Activated naive CD8-positive, alpha-beta T cell treated with anti-CD3 and anti-CD28 coated beads, Interleukin-2, amount 10 ng/mL, durations not matched to agents 7 days and 5 days (primary cell): Measurements from ENCODE around the gene AKAP8. TPM values are rescaled to one million over a fixed set of nuclear protein-coding genes. Genes with fewer than 3 reads are reported as not detected.
A peak's percentile ranks its signal among the peaks of the same experiment; 100 is the strongest.

Experiments used
- ATAC-seq: fragments of 150-1000 bp; cut with Tn5 transposase; one replicate; pipeline ENCODE4 v1.10.0; 2021; ENCODE audit warnings: low read depth, moderate library complexity
- POLR2A ChIA-PET: fragments of 350-600 bp; sonication (Branson Sonifier 250); formaldehyde crosslinking; loops from one replicate; lab custom pipeline; 2021; ENCODE audit warnings: antibody characterized with exemption; lab: Charles Lee
- DNase-seq: peaks from one replicate; pipeline ENCODE4 v3.0.0; 2021
- H3K27ac Mint-ChIP-seq: one replicate; pipeline ENCODE4 v1.8.0; 2022; ENCODE audit warnings: mild to moderate bottlenecking, mixed read lengths
- H3K27me3 Mint-ChIP-seq: one replicate; pipeline ENCODE4 v1.8.0; 2022; ENCODE audit warnings: mild to moderate bottlenecking, moderate library complexity, mixed read lengths
- H3K36me3 Mint-ChIP-seq: one replicate; pipeline ENCODE4 v1.8.0; 2021; ENCODE audit warnings: mild to moderate bottlenecking, mixed read lengths
- H3K4me1 Mint-ChIP-seq: one replicate; pipeline ENCODE4 v1.8.0; 2021; ENCODE audit warnings: mixed read lengths
- H3K4me3 Mint-ChIP-seq: one replicate; pipeline ENCODE4 v1.8.0; 2022; ENCODE audit warnings: mild to moderate bottlenecking, moderate library complexity, mixed read lengths
- H3K9me3 Mint-ChIP-seq: one replicate; pipeline ENCODE4 v1.8.0; 2021; ENCODE audit warnings: mixed read lengths
- total RNA-seq, 2 experiments: library from RNA; stranded (reverse); gene quantifications; one replicate each; pipeline ENCODE4 v1.2.3, GENCODE V29; 2021

The AKAP8 gene
- total RNA-seq, 2 experiments from 2014 or later, result 57.4 to 59.1 TPM

DNA sequence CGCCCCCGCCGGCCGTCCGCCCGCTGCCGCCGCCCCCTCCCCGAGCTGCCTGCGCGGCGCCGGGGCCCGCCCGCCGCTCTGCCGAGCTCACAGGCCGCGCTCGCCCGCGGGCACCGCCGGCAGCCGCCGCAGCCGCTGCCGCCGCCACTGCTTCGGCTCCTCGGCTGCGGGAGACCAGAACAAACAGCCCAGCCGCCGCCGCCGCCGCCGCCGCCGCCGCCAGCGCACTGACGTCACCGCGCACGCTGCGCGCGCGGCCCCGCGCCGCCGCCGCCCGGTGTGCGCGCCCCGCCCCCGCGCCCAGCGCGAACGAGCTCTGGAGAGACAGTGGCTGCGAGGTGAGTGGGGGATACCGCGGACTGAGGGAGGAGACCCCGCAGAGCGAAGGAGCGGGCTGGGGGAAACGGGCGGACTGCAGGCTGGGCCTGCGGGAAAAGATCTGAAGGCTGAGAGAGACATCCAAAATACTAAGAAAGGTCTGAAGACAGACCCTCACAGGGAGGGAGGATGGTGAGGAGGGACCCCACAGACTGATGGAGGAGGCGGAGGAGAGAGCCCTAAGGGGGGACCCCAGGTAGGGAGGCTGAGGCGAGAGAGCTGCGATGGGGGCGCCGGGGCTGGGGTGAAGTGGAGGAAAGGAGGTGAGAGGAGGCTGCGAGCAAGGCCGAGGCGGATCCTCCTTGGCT, 47.1 kb downstream of the AKAP8 start, which contains the start of gene BRD4:
TSS of gene BRD4 (minus strand) at position 229 of the 686 bp plus-strand sequence. CDS start 59,440 bp downstream, outside the sequence.
- H3K36me3 Mint-ChIP-seq, result peaks cover 18% of the 10 kb centered on the region
- peak within 1 kb of the TSS; percentile 95 for H3K27ac Mint-ChIP-seq
- peak; percentile 92 for DNase-seq
- no peaks in the 10 kb centered on the region for H3K27me3 Mint-ChIP-seq
- ATAC-seq, result peak; percentile 61
- H3K9me3 Mint-ChIP-seq, result no peaks in the 10 kb centered on the region
- POLR2A ChIA-PET, result interaction anchor here (0.6 to 3.0 kb wide), 12 partner anchors 14 to 814 kb away, joined by 3 to 27 read pairs (median 4); partner anchors contain the start of genes AKAP8, AKAP8L, DNAJB1 and RASAL3
- peak within 1 kb of the TSS; percentile 94 for H3K4me3 Mint-ChIP-seq
- H3K4me1 Mint-ChIP-seq, result peaks cover 35% of the 10 kb centered on the region

DNA sequence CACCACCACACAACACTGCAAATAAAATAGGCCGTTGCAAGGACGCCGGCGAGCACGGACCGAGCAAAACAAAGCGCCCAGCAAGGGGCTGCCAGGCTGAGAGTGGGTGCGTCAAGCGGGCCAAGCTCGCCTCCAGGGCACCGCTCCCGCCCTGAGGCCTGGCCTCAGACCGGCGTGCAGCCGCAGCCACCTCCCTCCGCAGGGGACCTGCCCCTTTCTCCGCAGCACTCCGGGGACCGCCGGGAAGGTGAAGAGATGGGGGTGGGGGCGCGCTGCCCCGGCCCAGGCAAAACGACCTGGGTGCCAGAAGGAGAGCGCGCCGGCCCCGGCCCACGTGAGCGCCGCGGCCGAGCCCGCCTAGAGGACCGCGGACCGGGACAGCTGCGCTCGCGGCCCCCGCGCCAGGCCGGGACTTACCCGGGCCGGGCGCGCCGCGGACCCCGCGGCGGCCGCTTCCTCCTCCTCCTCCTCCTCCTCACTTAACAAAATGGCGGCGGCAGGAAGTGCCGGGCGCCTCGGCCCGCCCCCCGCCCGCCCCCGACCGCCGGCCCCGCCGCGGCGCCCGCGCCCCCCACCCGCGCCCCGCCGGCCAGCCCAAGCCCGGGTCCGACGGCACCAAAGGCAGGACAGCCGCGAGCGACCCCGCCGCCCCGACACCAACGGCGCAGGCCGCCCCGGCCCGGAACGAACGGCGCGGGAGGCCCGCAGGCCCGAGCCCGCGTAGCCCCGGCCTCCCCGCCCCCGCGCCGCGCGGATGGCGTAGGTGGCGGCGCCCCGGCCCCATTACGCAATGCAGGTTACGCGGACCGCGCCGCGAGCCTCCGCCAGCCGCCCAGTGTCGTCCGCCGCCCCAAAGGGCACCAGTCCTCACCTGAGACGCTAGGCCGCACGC, 47.9 kb downstream of the AKAP8 start:
- POLR2A ChIA-PET, result interaction anchor here (0.9 to 3.0 kb wide), 9 partner anchors 13 to 814 kb away, joined by 3 to 27 read pairs (median 5); partner anchors contain the start of genes AKAP8, AKAP8L and DNAJB1
- peak; percentile 80 for DNase-seq
- Mint-ChIP-seq H3K9me3 (no peaks in the 10 kb centered on the region), H3K4me1 (peaks cover 40% of the 10 kb centered on the region), H3K36me3 (peaks cover 18% of the 10 kb centered on the region), H3K27me3 (no peaks in the 10 kb centered on the region), H3K27ac (peak overlapping the region; percentile 95), H3K4me3 (peak overlapping the region; percentile 94)
- ATAC-seq, result peak; percentile 68

- ATAC-seq, result peak; percentile 6
- peak overlapping the region; percentile 94 for H3K4me3 Mint-ChIP-seq
- peaks cover 45% of the 10 kb centered on the region for H3K4me1 Mint-ChIP-seq
- no peak for DNase-seq
- no peaks in the 10 kb centered on the region for H3K27me3 Mint-ChIP-seq
- no peaks in the 10 kb centered on the region for H3K9me3 Mint-ChIP-seq
- H3K27ac Mint-ChIP-seq, result peak overlapping the region; percentile 95
- POLR2A ChIA-PET, result interaction anchor here (0.5 to 3.0 kb wide), 2 partner anchors 49 to 53 kb away, joined by 3 to 27 read pairs; partner anchors contain the start of gene AKAP8
- peaks cover 17% of the 10 kb centered on the region for H3K36me3 Mint-ChIP-seq
Measured at GRCh38 chr19:15330801-15331418, 48.7 kb downstream of the AKAP8 start.

DNA sequence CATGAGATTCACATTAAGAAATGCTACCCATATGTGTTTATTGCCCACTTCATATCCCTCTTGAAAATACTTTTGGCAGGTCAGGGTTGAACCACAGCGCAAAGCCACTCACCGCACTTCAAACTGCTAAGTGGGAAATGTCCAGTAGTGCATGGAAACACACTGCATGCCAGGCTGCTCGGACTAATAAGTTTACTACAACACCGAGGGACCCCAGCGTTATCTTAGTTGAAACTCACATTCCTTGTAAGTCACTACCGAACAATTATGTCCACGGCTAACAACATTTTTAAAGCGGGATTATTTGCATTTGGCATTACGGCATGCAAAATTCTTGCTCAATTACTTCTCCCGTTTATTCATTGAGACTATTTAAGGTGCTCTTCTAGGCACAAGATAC, 51.3 kb downstream of the AKAP8 start:
- Mint-ChIP-seq H3K36me3 (peaks cover 19% of the 10 kb centered on the region), H3K4me1 (peaks cover 57% of the 10 kb centered on the region), H3K27ac (no peak overlapping the region), H3K4me3 (no peak overlapping the region), H3K9me3 (no peaks in the 10 kb centered on the region), H3K27me3 (no peaks in the 10 kb centered on the region)
- ATAC-seq (no peak), DNase-seq (no peak)
- POLR2A ChIA-PET, result no interaction called here

DNA sequence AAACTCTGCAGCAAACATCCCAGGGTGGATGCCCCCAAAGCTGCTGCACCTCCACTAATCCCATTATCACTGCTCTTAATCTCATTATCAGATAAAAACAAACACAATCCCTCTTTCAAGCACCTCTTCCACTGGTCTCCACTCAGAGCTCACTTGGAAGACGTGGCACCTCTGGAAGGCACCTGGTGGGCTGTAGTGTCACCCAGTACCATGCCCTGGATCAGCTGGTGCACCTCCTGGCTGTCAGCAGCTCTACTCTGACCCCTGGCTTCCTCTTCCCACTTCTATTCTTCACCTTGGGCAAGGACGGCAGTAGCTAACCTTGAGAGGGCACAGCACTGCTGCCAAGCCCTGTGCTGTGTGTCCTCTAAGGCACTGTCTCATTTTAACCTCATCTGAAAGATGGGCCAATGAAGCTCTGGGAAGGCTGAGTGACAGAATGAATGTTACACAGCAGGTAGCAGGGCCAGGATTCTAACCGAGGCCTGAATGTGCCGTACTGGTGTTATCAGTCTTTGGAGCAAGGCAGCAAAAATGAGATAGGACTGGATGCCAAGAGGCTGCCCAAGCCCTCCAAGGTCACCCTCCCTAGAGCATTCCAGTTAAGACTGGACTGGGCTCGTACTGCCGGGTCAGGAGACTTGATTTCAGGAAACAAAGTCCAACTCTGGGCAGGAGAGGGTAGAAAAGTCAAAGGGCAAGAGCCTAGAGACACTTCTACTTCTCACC, 54.6 kb downstream of the AKAP8 start:
- POLR2A ChIA-PET, result no interaction called here
- no peak overlapping the region for H3K4me3 Mint-ChIP-seq

GRCh38 chr19:15323496-15324235, 55.9 kb downstream of the AKAP8 start:
- Mint-ChIP-seq H3K4me3 (no peak overlapping the region), H3K36me3 (peaks cover 11% of the 10 kb centered on the region), H3K27me3 (no peaks in the 10 kb centered on the region), H3K4me1 (peaks cover 53% of the 10 kb centered on the region), H3K9me3 (no peaks in the 10 kb centered on the region), H3K27ac (peak overlapping the region; percentile 55)
- no peak for ATAC-seq
- no peak for DNase-seq
- POLR2A ChIA-PET, result no interaction called here

More for the DNA sequence above, 54.6 kb downstream of the AKAP8 start:
- no peaks in the 10 kb centered on the region for H3K27me3 Mint-ChIP-seq
- peaks cover 56% of the 10 kb centered on the region for H3K4me1 Mint-ChIP-seq
- DNase-seq, result no peak
- no peak for ATAC-seq
- H3K9me3 Mint-ChIP-seq, result no peaks in the 10 kb centered on the region
- no peak overlapping the region for H3K27ac Mint-ChIP-seq
- peaks cover 17% of the 10 kb centered on the region for H3K36me3 Mint-ChIP-seq

DNA sequence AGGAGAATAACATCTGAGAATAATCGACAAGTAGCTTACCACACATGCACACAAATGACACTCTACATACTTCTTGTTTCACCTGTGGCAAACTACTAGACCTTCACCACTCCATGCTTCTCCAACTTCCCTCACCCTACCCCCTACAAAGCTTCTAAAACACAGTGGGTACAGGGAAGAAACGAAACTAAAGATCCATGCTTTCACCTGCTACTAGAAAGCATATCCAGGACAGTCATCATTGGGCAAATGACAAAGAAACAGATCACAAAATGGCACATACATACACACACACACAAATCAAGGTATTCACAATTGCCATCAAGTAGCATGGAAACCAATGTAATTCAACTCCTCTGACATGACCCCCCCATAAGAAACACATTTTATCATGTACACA, 57.8 kb downstream of the AKAP8 start:
- Mint-ChIP-seq H3K4me3 (no peak overlapping the region), H3K9me3 (no peaks in the 10 kb centered on the region), H3K4me1 (peaks cover 58% of the 10 kb centered on the region), H3K36me3 (peaks cover 11% of the 10 kb centered on the region), H3K27ac (no peak overlapping the region), H3K27me3 (no peaks in the 10 kb centered on the region)
- POLR2A ChIA-PET, result no interaction called here
- DNase-seq, result no peak
- ATAC-seq, result no peak

DNA sequence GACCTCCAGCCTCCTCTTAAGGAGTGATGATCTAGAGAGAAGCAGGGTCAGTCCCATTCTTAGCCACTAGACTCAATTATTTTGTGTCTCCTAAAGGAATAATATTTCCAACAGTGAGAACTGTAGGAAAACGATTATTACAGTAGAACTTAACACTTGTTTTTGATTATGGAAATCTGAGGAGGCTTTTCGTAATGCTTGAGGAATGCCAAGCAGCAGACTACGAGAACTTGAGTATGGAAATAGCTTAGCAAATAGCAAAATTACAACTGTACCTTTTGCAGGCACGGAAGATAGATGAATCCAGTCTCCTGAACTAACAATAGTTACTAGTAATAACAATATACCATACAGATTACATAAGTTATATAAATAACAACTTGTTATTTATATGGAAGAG, 59.5 kb downstream of the AKAP8 start:
- H3K9me3 Mint-ChIP-seq, result no peaks in the 10 kb centered on the region
- POLR2A ChIA-PET, result interaction anchor here (0.6 kb wide), 1 partner anchor 1071 kb away, joined by 3 read pairs; no protein-coding TSS in a partner anchor

GRCh38 chr19:15318241-15318691, 61.3 kb downstream of the AKAP8 start:
- Mint-ChIP-seq H3K27ac (peak overlapping the region; percentile 27), H3K36me3 (peaks cover 9% of the 10 kb centered on the region), H3K9me3 (no peaks in the 10 kb centered on the region), H3K27me3 (no peaks in the 10 kb centered on the region), H3K4me1 (peaks cover 47% of the 10 kb centered on the region), H3K4me3 (no peak overlapping the region)
- POLR2A ChIA-PET, result interaction anchor here (0.5 to 2.5 kb wide), 2 partner anchors 14 to 286 kb away, joined by 3 to 7 read pairs; partner anchors contain the start of gene BRD4
- peak; percentile 38 for ATAC-seq
- DNase-seq, result no peak

More for the DNA sequence above, 59.5 kb downstream of the AKAP8 start:
- ATAC-seq, result no peak
- no peak for DNase-seq
- H3K4me1 Mint-ChIP-seq, result peaks cover 55% of the 10 kb centered on the region
- H3K27me3 Mint-ChIP-seq, result no peaks in the 10 kb centered on the region
- H3K27ac Mint-ChIP-seq, result no peak overlapping the region
- H3K4me3 Mint-ChIP-seq, result no peak overlapping the region
- peaks cover 11% of the 10 kb centered on the region for H3K36me3 Mint-ChIP-seq

DNA sequence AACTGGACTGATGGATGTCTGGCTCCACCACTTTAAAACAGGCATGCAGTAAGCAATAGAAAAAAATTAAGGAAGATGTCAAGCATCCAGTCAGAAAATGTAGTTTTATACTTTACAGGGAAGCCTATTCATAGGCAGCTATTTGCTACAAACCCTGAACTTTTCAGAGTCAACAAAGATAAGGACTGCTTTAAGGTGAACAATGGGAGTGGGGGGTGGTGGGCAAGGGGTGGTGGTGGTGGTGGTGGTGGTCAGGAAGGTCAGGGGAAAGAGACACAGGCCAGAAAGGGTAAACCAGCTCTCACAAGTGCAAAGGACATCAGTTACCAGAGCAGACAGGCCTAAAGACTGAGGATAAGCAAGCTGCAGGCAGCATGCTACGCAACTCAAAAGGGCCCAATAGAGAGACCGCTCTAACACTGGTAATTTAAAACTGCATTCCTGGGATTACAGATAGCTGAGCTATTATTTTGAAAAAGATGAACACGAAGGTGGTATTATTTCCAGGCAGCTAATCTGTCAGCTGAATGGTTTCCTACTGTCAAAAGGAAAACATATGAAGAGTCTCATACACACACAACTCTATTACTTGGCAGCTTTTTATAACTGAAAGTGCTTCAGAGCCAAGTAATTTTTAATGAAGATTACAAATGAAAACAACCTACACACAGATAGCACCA, 62.1 kb downstream of the AKAP8 start:
- H3K36me3 Mint-ChIP-seq, result peaks cover 7% of the 10 kb centered on the region
- no peaks in the 10 kb centered on the region for H3K9me3 Mint-ChIP-seq
- no peaks in the 10 kb centered on the region for H3K27me3 Mint-ChIP-seq
- POLR2A ChIA-PET, result interaction anchor here (0.5 to 2.5 kb wide), 3 partner anchors 10 to 287 kb away, joined by 3 to 7 read pairs (median 4); partner anchors contain the start of gene BRD4
- peaks cover 45% of the 10 kb centered on the region for H3K4me1 Mint-ChIP-seq
- no peak overlapping the region for H3K4me3 Mint-ChIP-seq
- ATAC-seq, result no peak
- peak overlapping the region; percentile 1 for H3K27ac Mint-ChIP-seq
- DNase-seq, result no peak

GRCh38 chr19:15316498-15316897, 63.1 kb downstream of the AKAP8 start:
- Mint-ChIP-seq H3K27me3 (no peaks in the 10 kb centered on the region), H3K27ac (peak overlapping the region; percentile 72), H3K4me1 (peaks cover 45% of the 10 kb centered on the region), H3K36me3 (peaks cover under 1% of the 10 kb centered on the region), H3K9me3 (no peaks in the 10 kb centered on the region), H3K4me3 (peak overlapping the region; percentile 57)
- ATAC-seq, result peak; percentile 27
- POLR2A ChIA-PET, result interaction anchor here (0.6 to 1.2 kb wide), 2 partner anchors 11 to 386 kb away, joined by 3 to 4 read pairs; no protein-coding TSS in a partner anchor
- no peak for DNase-seq
